ACC112 (cell line): Measurements from ENCODE around the gene PRM2.
"Not testable (repeated sequence)": the region's sequence is repeated elsewhere in the genome, so short reads cannot be mapped to it uniquely, and the experiment has no call there.

Experiments
- H2AFZ ChIP-seq: fragments of 200-600 bp; sonication (generic); one replicate; pipeline ENCODE4 v1.6.0; 2017; ENCODE audit warnings: antibody characterized with exemption, low read length; ENCODE audit not compliant: unreplicated experiment
- H3K27ac ChIP-seq: fragments of 200-600 bp; sonication (generic); 2 replicates; pipeline ENCODE4 v1.5.1; 2014; ENCODE audit warnings: low read depth, mild to moderate bottlenecking, antibody characterized with exemption, low read length, moderate library complexity
- H3K27me3 ChIP-seq: fragments of 200-600 bp; sonication (generic); 2 replicates; pipeline ENCODE4 v1.6.1; 2014; ENCODE audit warnings: mild to moderate bottlenecking, antibody characterized with exemption, low read length, moderate library complexity, mixed read lengths; ENCODE audit not compliant: insufficient read depth
- H3K36me3 ChIP-seq: fragments of 200-600 bp; sonication (generic); 2 replicates; pipeline ENCODE4 v1.6.1; 2016; ENCODE audit warnings: mild to moderate bottlenecking, antibody characterized with exemption, low read length, moderate library complexity, mixed read lengths; ENCODE audit not compliant: insufficient read depth
- H3K4me1 ChIP-seq: fragments of 200-600 bp; sonication (generic); one replicate; pipeline ENCODE4 v1.6.1; 2016; ENCODE audit warnings: low read length, mixed read lengths; ENCODE audit not compliant: insufficient read depth, unreplicated experiment, control insufficient read depth
- H3K4me3 ChIP-seq: fragments of 200-600 bp; sonication (generic); 2 replicates; pipeline ENCODE4 v1.5.1; 2014; ENCODE audit warnings: mild to moderate bottlenecking, low read depth, low read length
- H3K79me2 ChIP-seq: fragments of 200-600 bp; sonication (generic); one replicate; pipeline ENCODE4 v1.6.0; 2016; ENCODE audit warnings: low read length; ENCODE audit not compliant: control insufficient read depth, unreplicated experiment, insufficient read depth

The PRM2 gene

GRCh38 chr16:11306381-11306780, 30.1 kb upstream of the PRM2 start:
- no peaks in the 10 kb centered on the region for H3K79me2 ChIP-seq
- H3K4me1 ChIP-seq: peaks cover 9% of the 10 kb centered on the region
- H3K36me3 ChIP-seq: no peaks in the 10 kb centered on the region
- H2AFZ ChIP-seq: no peak overlapping the region
- H3K27me3 ChIP-seq: no peaks in the 10 kb centered on the region
- H3K27ac ChIP-seq: no peak overlapping the region
- H3K4me3 ChIP-seq: no peak overlapping the region

GRCh38 chr16:11303405-11304138, 27.3 kb upstream of the PRM2 start:
- H2AFZ ChIP-seq: no peak overlapping the region
- H3K36me3 ChIP-seq: no peaks in the 10 kb centered on the region
- H3K79me2 ChIP-seq: no peaks in the 10 kb centered on the region
- H3K27ac ChIP-seq: no peak overlapping the region
- H3K4me3 ChIP-seq: no peak overlapping the region
- no peaks in the 10 kb centered on the region for H3K27me3 ChIP-seq
- no peaks in the 10 kb centered on the region for H3K4me1 ChIP-seq

GRCh38 chr16:11302977-11303376, 26.7 kb upstream of the PRM2 start:
- H3K4me1 ChIP-seq: no peaks in the 10 kb centered on the region
- no peak overlapping the region for H3K4me3 ChIP-seq
- no peaks in the 10 kb centered on the region for H3K27me3 ChIP-seq
- no peaks in the 10 kb centered on the region for H3K79me2 ChIP-seq
- no peak overlapping the region for H2AFZ ChIP-seq
- H3K36me3 ChIP-seq: no peaks in the 10 kb centered on the region
- no peak overlapping the region for H3K27ac ChIP-seq

GRCh38 chr16:11301645-11302501, 25.6 kb upstream of the PRM2 start:
- Histone ChIP-seq H3K79me2 (no peaks in the 10 kb centered on the region), H3K27ac (no peak overlapping the region), H3K4me3 (no peak overlapping the region), H3K36me3 (no peaks in the 10 kb centered on the region), H3K4me1 (peaks cover 6% of the 10 kb centered on the region), H2AFZ (no peak overlapping the region), H3K27me3 (no peaks in the 10 kb centered on the region)

- no peak overlapping the region for H2AFZ ChIP-seq
- no peaks in the 10 kb centered on the region for H3K79me2 ChIP-seq
- H3K27me3 ChIP-seq: no peaks in the 10 kb centered on the region
- H3K36me3 ChIP-seq: no peaks in the 10 kb centered on the region
- H3K27ac ChIP-seq: no peak overlapping the region
- H3K4me1 ChIP-seq: peaks cover 7% of the 10 kb centered on the region
- H3K4me3 ChIP-seq: no peak overlapping the region
These were observed 24.2 kb upstream of the PRM2 start for GRCh38 chr16:11300560-11300892.

- Histone ChIP-seq H3K27ac (no peak overlapping the region), H2AFZ (no peak overlapping the region), H3K36me3 (no peaks in the 10 kb centered on the region), H3K4me1 (peaks cover 7% of the 10 kb centered on the region), H3K79me2 (no peaks in the 10 kb centered on the region), H3K27me3 (no peaks in the 10 kb centered on the region), H3K4me3 (no peak overlapping the region)
These were observed 23.7 kb upstream of the PRM2 start for GRCh38 chr16:11299865-11300559.

GRCh38 chr16:11298950-11299547, 22.8 kb upstream of the PRM2 start:
- H2AFZ ChIP-seq, H3K27ac ChIP-seq, H3K27me3 ChIP-seq, H3K4me1 ChIP-seq, H3K4me3 ChIP-seq, H3K36me3 ChIP-seq, H3K79me2 ChIP-seq: not testable (repeated sequence)

GRCh38 chr16:11298143-11298900, 22.0 kb upstream of the PRM2 start:
- H2AFZ ChIP-seq: no peak overlapping the region
- H3K4me1 ChIP-seq: peaks cover 7% of the 10 kb centered on the region

GRCh38 chr16:11297492-11298142, 21.3 kb upstream of the PRM2 start:
- Histone ChIP-seq H3K4me3 (peak overlapping the region; percentile 31), H2AFZ (no peak overlapping the region), H3K27ac (no peak overlapping the region), H3K27me3 (no peaks in the 10 kb centered on the region), H3K4me1 (peaks cover 7% of the 10 kb centered on the region), H3K79me2 (no peaks in the 10 kb centered on the region), H3K36me3 (no peaks in the 10 kb centered on the region)

More at GRCh38 chr16:11298143-11298900, 22.0 kb upstream of the PRM2 start:
- H3K4me3 ChIP-seq: no peak overlapping the region
- H3K36me3 ChIP-seq: no peaks in the 10 kb centered on the region
- H3K27ac ChIP-seq: no peak overlapping the region
- H3K79me2 ChIP-seq: no peaks in the 10 kb centered on the region
- H3K27me3 ChIP-seq: no peaks in the 10 kb centered on the region
